ENCODE data around the gene TM4SF18.

DNA sequence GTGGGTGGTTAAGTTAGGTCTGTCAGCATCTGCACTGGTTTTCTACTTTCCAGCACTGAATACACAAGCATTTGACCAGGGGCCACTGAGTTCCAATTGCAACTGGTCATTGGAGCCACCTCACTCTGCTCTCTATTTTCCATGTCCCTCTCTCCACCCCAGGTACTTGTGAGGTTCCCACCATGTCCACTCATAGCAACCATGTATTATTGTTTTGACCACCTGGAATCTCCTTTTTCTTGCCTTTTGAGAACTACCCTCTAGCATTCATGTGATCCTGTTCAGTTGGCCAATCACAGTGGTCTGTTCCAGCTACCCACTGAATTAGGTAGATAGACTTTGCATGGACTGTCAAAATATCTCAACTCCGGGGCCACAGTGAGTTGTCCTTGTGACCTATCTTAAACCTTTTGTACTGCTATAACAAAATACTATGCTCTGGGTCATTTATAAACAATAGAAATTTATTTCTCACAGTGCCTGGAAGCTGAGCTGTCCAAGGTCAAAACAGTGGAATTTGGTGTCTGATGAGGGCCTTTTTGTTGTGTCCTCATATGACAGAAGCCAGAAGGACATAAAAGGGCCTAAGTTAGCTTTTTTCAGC, 20.2 kb upstream of the TM4SF18 start:
- TF ChIP-seq, protein P1, sequence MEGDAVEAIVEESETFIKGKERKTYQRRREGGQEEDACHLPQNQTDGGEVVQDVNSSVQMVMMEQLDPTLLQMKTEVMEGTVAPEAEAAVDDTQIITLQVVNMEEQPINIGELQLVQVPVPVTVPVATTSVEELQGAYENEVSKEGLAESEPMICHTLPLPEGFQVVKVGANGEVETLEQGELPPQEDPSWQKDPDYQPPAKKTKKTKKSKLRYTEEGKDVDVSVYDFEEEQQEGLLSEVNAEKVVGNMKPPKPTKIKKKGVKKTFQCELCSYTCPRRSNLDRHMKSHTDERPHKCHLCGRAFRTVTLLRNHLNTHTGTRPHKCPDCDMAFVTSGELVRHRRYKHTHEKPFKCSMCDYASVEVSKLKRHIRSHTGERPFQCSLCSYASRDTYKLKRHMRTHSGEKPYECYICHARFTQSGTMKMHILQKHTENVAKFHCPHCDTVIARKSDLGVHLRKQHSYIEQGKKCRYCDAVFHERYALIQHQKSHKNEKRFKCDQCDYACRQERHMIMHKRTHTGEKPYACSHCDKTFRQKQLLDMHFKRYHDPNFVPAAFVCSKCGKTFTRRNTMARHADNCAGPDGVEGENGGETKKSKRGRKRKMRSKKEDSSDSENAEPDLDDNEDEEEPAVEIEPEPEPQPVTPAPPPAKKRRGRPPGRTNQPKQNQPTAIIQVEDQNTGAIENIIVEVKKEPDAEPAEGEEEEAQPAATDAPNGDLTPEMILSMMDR (IDR thresholded peaks at IDR 0.05) = no peak
- no peak for TF ChIP-seq POLR2A (IDR thresholded peaks at IDR 0.05)

Data from uterus (tissue), 2 donors.